Natural killer cell (primary cell): ENCODE results near the gene EPHA2. TPM values are rescaled to one million over a fixed set of nuclear protein-coding genes. Genes with fewer than 3 reads are reported as not detected.

Experiments used
- ATAC-seq, 3 donors: fragments of 150-1000 bp in 2 of 3; fragments of 200-7000 bp in 1 of 3; cut with Tn5 transposase; 1 replicate in 1 of 3; 2 replicates in 2 of 3; pipeline ENCODE4 v1.10.0; 2021; ENCODE audit warnings: mild to moderate bottlenecking in 2 of 3, moderate library complexity in 2 of 3
- DNase-seq, 2 donors: peaks; one replicate each; pipeline versions ENCODE4 v3.0.0 to v3.0.0-alpha.2; 2013 to 2021; ENCODE audit warnings: mixed read lengths in 1 of 2
- H3K27ac ChIP-seq: one replicate; pipeline ENCODE4 v1.5.1; 2013; ENCODE audit warnings: mild to moderate bottlenecking, low read length
- H3K27me3 ChIP-seq: one replicate; pipeline ENCODE4 v1.6.1; 2013; ENCODE audit warnings: low read length; ENCODE audit not compliant: control insufficient read depth, insufficient read depth
- H3K36me3 ChIP-seq: one replicate; pipeline ENCODE4 v1.6.1; 2013; ENCODE audit warnings: low read length; ENCODE audit not compliant: control insufficient read depth, insufficient read depth
- H3K4me1 ChIP-seq: one replicate; pipeline ENCODE4 v1.6.1; 2013; ENCODE audit warnings: low read length; ENCODE audit not compliant: control insufficient read depth, insufficient read depth
- H3K4me3 ChIP-seq: one replicate; pipeline ENCODE4 v1.5.1; 2013; ENCODE audit warnings: low read length
- H3K9me3 ChIP-seq: one replicate; pipeline ENCODE4 v1.6.1; 2013; ENCODE audit warnings: low read length; ENCODE audit not compliant: control insufficient read depth, insufficient read depth
- H3K27ac Mint-ChIP-seq, 2 donors: one replicate each; pipeline ENCODE4 v1.8.0; 2022; ENCODE audit warnings: mild to moderate bottlenecking in 2 of 2, mixed read lengths in 2 of 2, moderate library complexity in 1 of 2
- H3K27me3 Mint-ChIP-seq, 2 donors: one replicate each; pipeline ENCODE4 v1.8.0; 2022; ENCODE audit warnings: low read depth in 2 of 2, mixed read lengths in 2 of 2
- H3K36me3 Mint-ChIP-seq: one replicate; pipeline ENCODE4 v1.8.0; 2022; ENCODE audit warnings: mixed read lengths
- H3K4me1 Mint-ChIP-seq, 2 donors: one replicate each; pipeline ENCODE4 v1.8.0; 2022; ENCODE audit warnings: mixed read lengths in 2 of 2
- H3K4me3 Mint-ChIP-seq: one replicate; pipeline ENCODE4 v1.8.0; 2022; ENCODE audit warnings: mild to moderate bottlenecking, moderate library complexity, mixed read lengths
- H3K9me3 Mint-ChIP-seq, 2 donors: one replicate each; pipeline ENCODE4 v1.8.0; 2022; ENCODE audit warnings: mixed read lengths in 2 of 2
- CTCF ChIP-seq: fragments of 200-600 bp; IDR thresholded peaks from one replicate; pipeline ENCODE4 v1.8.0; 2022; ENCODE audit warnings: antibody characterized with exemption
- WGBS: methylation state at CpG from one replicate; pipeline ENCODE4 v1.1.7; 2013; ENCODE audit warnings: missing lambda C conversion rate; ENCODE audit not compliant: insufficient coverage; 5-methylcytosine and 5-hydroxymethylcytosine counted together
- intact Hi-C: fragments of 100-400 bp; cut with micrococcal nuclease; formaldehyde crosslinking; loops from one replicate; pipeline ENCODE4 v1.14.2; 2022
- total RNA-seq, 4 donors: library from RNA; stranded (reverse); fragments of 120-200 nt in 1 of 4; gene quantifications; one replicate each; pipeline versions ENCODE4 v1.2.3 to v1.2.4, GENCODE V29; 2013 to 2022

EPHA2 gene
- total RNA-seq, 3 donors from 2014 or later (not counting 1 experiment from before 2014, with no cell fraction given): 0.13 TPM; not detected in 2

- Mint-ChIP-seq H3K4me1 (peaks cover 7 to 18% of the 10 kb centered on the region in 2 donors), H3K27me3 (peaks cover 0 to 5% of the 10 kb centered on the region in 2 donors), H3K36me3 (no peaks in the 10 kb centered on the region), H3K4me3 (no peak overlapping the region), H3K9me3 (no peaks in the 10 kb centered on the region), H3K27ac (no peak overlapping the region)
- intact Hi-C loops: no loop called here
- DNase-seq (no peak), ATAC-seq (no peak)
- TF ChIP-seq CTCF: no peak
- no peak overlapping the region for H3K27ac ChIP-seq
- no peaks in the 10 kb centered on the region for H3K27me3 ChIP-seq
- H3K4me3 ChIP-seq: no peak overlapping the region
- no peaks in the 10 kb centered on the region for H3K9me3 ChIP-seq
- 90% methylated on average over 26 of the region's 26 CpGs for WGBS
- no peaks in the 10 kb centered on the region for H3K36me3 ChIP-seq
- H3K4me1 ChIP-seq: peaks cover 17% of the 10 kb centered on the region
Observed at GRCh38 chr1:16145662-16146278, 10.1 kb downstream of the EPHA2 start.

- Histone ChIP-seq H3K4me1 (peaks cover 11% of the 10 kb centered on the region), H3K27me3 (no peaks in the 10 kb centered on the region), H3K9me3 (no peaks in the 10 kb centered on the region), H3K27ac (no peak overlapping the region), H3K4me3 (no peak overlapping the region), H3K36me3 (no peaks in the 10 kb centered on the region)
- no peak for TF ChIP-seq CTCF
- intact Hi-C loops: no loop called here
- DNase-seq (no peak), ATAC-seq (no peak)
- Mint-ChIP-seq H3K9me3 (no peaks in the 10 kb centered on the region), H3K27me3 (peaks cover 0 to 5% of the 10 kb centered on the region in 2 donors), H3K4me3 (no peak overlapping the region), H3K4me1 (peaks cover 4 to 12% of the 10 kb centered on the region in 2 donors), H3K36me3 (no peaks in the 10 kb centered on the region), H3K27ac (no peak overlapping the region)
- WGBS: 81% methylated on average over 19 of the region's 19 CpGs
Observed at GRCh38 chr1:16145030-16145661, 10.7 kb downstream of the EPHA2 start.

DNA sequence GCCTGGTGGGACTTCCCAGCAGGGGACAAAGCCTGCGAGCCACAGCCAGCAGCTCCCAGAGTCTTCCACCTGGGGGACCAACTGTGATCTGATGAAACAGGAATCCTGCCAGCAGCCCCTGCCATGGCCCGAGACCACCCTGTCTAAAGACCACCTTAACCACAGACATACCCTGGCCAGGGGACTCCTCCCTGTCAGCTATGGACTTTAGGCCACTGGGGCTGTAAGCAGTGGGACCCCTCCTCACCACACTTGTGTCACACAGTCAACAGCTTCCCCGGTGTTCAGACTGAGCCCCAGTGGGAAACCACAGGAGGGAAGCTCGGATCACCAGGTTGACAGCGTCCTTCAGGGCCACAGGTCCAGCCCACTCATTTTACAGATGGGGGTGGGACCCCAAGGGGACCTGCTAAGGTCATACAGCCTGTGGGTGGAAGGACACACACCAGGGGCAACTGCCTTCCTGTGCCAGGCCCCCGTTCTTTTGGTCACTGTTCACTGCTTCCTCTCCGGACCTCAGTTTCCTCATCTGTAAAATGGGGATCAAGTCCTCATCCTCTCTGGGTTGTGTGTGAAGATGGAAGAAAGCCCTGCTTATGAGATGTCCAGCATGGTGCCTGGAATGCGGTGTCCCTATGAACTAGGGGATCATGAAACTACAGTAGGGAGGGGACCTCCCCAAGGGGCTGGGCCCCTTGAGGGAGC lies 11.4 kb downstream of the EPHA2 start:
- Mint-ChIP-seq H3K4me1 (peaks cover 0 to 8% of the 10 kb centered on the region in 2 donors), H3K36me3 (no peaks in the 10 kb centered on the region), H3K27ac (no peak overlapping the region), H3K9me3 (no peaks in the 10 kb centered on the region), H3K27me3 (peaks cover 0 to 5% of the 10 kb centered on the region in 2 donors), H3K4me3 (no peak overlapping the region)
- intact Hi-C loops: no loop called here
- Histone ChIP-seq H3K27ac (no peak overlapping the region), H3K36me3 (no peaks in the 10 kb centered on the region), H3K4me3 (no peak overlapping the region), H3K4me1 (peaks cover 8% of the 10 kb centered on the region), H3K27me3 (no peaks in the 10 kb centered on the region), H3K9me3 (no peaks in the 10 kb centered on the region)
- WGBS: 53% methylated on average over 8 of the region's 8 CpGs
- no peak for TF ChIP-seq CTCF
- no peak for DNase-seq
- ATAC-seq: no peak
